ENCODE data around the gene NCOA1.

Gene NCOA1

DNA sequence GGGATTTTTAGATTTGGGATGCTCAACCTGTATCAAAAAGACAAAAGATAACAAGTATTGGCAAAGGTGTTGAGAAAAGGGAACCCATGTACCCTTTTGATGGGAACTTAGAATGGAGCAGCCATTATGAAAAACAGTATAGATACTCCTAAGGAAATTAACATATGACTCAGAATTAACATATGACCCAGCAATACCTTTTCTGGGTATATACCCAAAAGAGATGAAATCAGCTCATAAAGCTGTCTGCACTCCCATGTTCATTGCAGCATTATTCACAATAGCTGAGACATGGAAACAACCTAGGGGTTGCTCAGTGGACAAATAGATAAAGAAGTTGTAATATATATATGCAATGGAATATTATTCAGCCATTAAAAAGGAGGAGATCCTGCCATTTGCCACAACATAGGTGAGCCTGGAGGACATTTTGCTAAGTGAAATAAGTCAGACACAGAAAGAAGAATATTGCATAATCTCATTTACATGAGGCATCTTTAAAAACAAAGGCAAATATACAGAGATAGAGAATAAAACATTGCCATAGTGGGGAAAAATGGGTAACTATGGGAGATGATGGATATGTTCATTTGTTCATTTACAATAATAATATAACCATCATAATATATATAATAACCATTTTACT, 160.1 kb downstream of the NCOA1 start:
- H3K79me2 ChIP-seq (ENCODE audit: control insufficient read depth, low read length) = no peaks in the 10 kb centered on the region
- no peaks in the 10 kb centered on the region for H3K27me3 ChIP-seq (ENCODE audit: control insufficient read depth, low read length)
- no peaks in the 10 kb centered on the region for H3K36me3 ChIP-seq (ENCODE audit: control insufficient read depth, low read length)
- no peak overlapping the region for H3K4me3 ChIP-seq (ENCODE audit: low read length)
- H3K9me3 ChIP-seq (ENCODE audit: control insufficient read depth, insufficient read depth, low read length) = no peaks in the 10 kb centered on the region
- no peak overlapping the region for H3K27ac ChIP-seq (ENCODE audit: low read depth, low read length)
- H3F3A ChIP-seq (ENCODE audit: control insufficient read depth, insufficient read depth) = peaks cover 18% of the 10 kb centered on the region
- no peak for TF ChIP-seq EZH2phosphoT487 (IDR thresholded peaks at IDR 0.05; ENCODE audit: borderline replicate concordance, low read length)
- TF ChIP-seq, protein P1, sequence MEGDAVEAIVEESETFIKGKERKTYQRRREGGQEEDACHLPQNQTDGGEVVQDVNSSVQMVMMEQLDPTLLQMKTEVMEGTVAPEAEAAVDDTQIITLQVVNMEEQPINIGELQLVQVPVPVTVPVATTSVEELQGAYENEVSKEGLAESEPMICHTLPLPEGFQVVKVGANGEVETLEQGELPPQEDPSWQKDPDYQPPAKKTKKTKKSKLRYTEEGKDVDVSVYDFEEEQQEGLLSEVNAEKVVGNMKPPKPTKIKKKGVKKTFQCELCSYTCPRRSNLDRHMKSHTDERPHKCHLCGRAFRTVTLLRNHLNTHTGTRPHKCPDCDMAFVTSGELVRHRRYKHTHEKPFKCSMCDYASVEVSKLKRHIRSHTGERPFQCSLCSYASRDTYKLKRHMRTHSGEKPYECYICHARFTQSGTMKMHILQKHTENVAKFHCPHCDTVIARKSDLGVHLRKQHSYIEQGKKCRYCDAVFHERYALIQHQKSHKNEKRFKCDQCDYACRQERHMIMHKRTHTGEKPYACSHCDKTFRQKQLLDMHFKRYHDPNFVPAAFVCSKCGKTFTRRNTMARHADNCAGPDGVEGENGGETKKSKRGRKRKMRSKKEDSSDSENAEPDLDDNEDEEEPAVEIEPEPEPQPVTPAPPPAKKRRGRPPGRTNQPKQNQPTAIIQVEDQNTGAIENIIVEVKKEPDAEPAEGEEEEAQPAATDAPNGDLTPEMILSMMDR (IDR thresholded peaks at IDR 0.05; ENCODE audit: low read depth, low read length, poor library complexity, severe bottlenecking) = no peak
- H3K9me2 ChIP-seq (replicated peaks; ENCODE audit: control insufficient read depth, low read length) = no peaks in the 10 kb centered on the region
- peaks cover 36% of the 10 kb centered on the region for H3K4me1 ChIP-seq (ENCODE audit: control insufficient read depth, low read length)
- H3K4me2 ChIP-seq (ENCODE audit: low read length) = no peak overlapping the region
- no peaks in the 10 kb centered on the region for H4K20me1 ChIP-seq (ENCODE audit: control insufficient read depth, insufficient read depth, low read depth, low read length)

DNA sequence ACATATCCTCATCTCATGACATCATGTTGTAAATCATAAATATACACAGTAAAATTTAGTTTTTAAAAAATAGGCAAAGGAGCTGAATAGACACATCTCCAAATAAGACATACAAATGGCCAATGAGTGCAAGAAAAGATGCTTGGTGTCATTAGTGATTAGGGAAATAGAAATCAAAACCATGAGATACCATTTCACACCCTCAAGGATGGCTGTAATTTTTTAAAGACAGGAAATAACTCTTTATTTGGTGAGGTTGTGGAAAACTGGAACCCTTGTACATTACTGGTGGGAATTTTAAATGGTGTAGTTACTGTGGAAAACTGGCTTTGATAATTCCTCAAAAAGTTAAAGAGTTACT, 160.6 kb downstream of the NCOA1 start:
- Histone ChIP-seq H3K4me1 (ENCODE audit: control insufficient read depth, low read length) (peaks cover 41% of the 10 kb centered on the region), H3K27me3 (ENCODE audit: control insufficient read depth, low read length) (no peaks in the 10 kb centered on the region), H3K27ac (ENCODE audit: low read depth, low read length) (no peak overlapping the region), H3K4me3 (ENCODE audit: low read length) (no peak overlapping the region), H3K79me2 (ENCODE audit: control insufficient read depth, low read length) (no peaks in the 10 kb centered on the region), H3K36me3 (ENCODE audit: control insufficient read depth, low read length) (no peaks in the 10 kb centered on the region), H3K9me3 (ENCODE audit: control insufficient read depth, insufficient read depth, low read length) (no peaks in the 10 kb centered on the region), H3K9me2 (replicated peaks; ENCODE audit: control insufficient read depth, low read length) (no peaks in the 10 kb centered on the region), H4K20me1 (ENCODE audit: control insufficient read depth, insufficient read depth, low read depth, low read length) (no peaks in the 10 kb centered on the region), H3F3A (ENCODE audit: control insufficient read depth, insufficient read depth) (peaks cover 18% of the 10 kb centered on the region), H3K4me2 (ENCODE audit: low read length) (no peak overlapping the region)
- TF ChIP-seq EZH2phosphoT487 (IDR thresholded peaks at IDR 0.05; ENCODE audit: borderline replicate concordance, low read length) = no peak
- TF ChIP-seq, protein P1 (IDR thresholded peaks at IDR 0.05; ENCODE audit: low read depth, low read length, poor library complexity, severe bottlenecking) = no peak

DNA sequence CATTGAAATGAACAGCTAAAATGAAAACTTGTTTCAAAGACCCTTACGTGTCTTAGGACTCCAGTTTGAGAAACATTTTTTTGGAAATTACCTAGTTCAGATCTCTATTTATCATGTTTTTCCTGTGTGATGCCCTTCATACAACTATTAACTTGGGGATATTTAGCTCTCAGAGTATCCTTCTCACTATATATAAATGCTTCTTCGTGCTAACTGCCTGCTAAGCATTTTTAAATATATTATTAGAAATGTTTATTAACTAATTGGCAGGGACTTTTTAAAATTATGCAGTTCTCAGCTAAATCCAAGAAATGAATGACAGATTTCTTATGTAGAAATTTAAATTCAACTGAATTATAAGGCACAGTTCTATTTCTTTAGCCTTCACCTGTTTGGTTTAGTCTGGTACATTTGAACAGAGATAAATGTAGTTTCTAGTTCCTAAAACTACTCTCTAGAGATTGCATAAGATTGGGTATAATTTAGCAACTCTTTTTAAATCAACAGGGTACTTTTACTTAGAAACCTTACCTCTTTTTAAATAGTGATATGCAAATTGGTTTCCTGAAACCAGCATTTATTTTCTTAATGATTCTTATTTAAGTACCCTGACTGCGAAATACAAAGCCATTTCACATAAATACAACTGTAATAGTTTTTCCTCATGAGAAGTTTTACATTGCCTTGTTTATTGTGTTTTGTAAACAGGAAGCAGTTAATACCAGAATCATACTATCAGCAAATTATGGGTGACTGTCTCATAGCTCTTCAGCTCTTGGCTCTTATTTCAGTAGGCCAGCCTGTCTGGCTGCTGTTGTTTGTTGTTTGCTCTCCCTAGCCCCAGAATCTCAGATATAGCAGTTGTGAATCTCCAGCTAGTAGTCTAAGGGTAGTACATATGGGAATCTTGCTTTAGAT, 161.5 kb downstream of the NCOA1 start:
- Histone ChIP-seq H3K9me2 (replicated peaks; ENCODE audit: control insufficient read depth, low read length) (no peaks in the 10 kb centered on the region), H3K4me1 (ENCODE audit: control insufficient read depth, low read length) (peaks cover 47% of the 10 kb centered on the region), H3K36me3 (ENCODE audit: control insufficient read depth, low read length) (no peaks in the 10 kb centered on the region), H3K4me3 (ENCODE audit: low read length) (peak overlapping the region; percentile 34), H4K20me1 (ENCODE audit: control insufficient read depth, insufficient read depth, low read depth, low read length) (no peaks in the 10 kb centered on the region), H3K9me3 (ENCODE audit: control insufficient read depth, insufficient read depth, low read length) (no peaks in the 10 kb centered on the region), H3K27ac (ENCODE audit: low read depth, low read length) (peak overlapping the region; percentile 31), H3F3A (ENCODE audit: control insufficient read depth, insufficient read depth) (peaks cover 18% of the 10 kb centered on the region), H3K4me2 (ENCODE audit: low read length) (peak overlapping the region; percentile 49), H3K79me2 (ENCODE audit: control insufficient read depth, low read length) (no peaks in the 10 kb centered on the region), H3K27me3 (ENCODE audit: control insufficient read depth, low read length) (no peaks in the 10 kb centered on the region)
- TF ChIP-seq, protein P1 (IDR thresholded peaks at IDR 0.05; ENCODE audit: low read depth, low read length, poor library complexity, severe bottlenecking) = no peak
- TF ChIP-seq EZH2phosphoT487 (IDR thresholded peaks at IDR 0.05; ENCODE audit: borderline replicate concordance, low read length) = no peak
